ENCODE measurements around the gene SSBP2.
"Not testable (repeated sequence)": the region's sequence is repeated elsewhere in the genome, so short reads cannot be mapped to it uniquely, and the experiment has no call there.

Gene SSBP2

DNA sequence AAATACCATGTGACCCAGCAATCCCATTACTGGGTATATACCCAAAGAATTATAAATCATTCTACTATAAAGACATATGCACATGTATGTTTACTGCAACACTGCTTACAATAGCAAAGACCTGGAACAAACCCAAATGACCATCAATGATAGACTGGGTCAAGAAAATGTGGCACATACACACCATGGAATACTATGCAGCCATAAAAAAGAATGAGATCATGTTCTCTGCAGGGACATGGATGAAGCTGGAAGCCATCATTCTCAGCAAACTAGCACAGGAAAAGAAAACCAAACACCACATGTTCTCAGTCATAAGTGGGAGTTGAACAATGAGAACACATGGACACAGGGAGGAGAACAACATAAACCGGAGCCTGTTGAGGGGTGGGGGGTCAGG is 90.3 kb downstream of the SSBP2 start:
- not testable (repeated sequence) for DNase-seq (ENCODE audit: low read depth in 2 of 2)

DNA sequence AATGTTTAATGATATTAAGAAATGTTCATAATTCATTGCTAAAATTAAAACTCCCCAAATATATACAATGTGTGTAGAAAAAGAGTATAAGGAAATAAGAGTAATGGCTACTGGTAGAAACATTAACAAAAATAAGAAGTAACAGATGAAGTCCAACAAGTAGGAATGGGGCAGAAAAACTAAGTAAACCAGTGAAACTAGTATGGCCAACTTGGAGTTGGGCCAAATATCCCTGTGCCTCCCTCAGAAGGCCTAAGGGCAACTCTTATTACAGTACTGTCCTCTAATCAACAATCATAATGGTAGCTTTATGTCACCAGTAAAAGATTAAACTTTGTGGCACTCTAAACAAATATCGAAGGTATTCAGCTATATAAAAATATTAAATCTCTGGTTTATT is 93.5 kb downstream of the SSBP2 start:
- no peak for DNase-seq (ENCODE audit: low read depth in 2 of 2)

DNA sequence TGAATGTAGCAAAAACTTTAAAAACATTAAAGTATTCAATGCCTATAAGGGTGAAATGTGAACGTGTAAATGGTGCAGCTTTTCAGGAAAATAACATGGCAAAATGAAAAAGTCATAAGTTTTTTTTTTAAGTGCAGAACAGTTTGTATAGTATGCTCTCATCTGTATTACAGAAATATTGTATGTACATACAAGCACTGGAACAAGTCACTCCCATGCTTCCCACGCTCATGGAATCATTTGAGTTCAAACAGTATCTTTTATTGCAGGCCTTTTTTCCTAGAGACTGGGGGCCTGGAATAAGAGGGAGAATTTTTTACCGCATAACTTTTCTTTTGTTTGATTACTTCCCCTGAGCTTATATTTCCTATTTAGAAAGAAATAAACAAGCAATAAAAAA is 94.1 kb downstream of the SSBP2 start:
- no peak for DNase-seq (ENCODE audit: low read depth in 2 of 2)

DNA sequence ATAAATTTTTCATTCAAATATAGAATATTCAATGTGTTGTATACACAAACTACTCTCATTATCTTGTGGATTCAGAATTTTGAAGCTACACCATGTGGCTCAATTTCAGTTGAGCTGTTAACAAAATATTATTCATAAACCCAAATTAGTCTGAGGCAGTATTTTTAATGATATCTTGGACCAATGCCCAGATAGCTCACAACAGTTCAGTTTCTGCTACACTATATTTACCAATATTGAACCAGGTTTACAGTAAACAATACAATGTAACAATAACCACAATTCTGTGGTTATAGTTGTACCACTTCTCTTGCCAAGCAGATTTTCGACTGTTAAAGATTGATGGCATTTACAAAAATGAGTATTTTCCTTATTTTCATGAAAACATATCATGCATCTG is 99.9 kb downstream of the SSBP2 start:
- no peak for DNase-seq (ENCODE audit: low read depth in 2 of 2)

DNA sequence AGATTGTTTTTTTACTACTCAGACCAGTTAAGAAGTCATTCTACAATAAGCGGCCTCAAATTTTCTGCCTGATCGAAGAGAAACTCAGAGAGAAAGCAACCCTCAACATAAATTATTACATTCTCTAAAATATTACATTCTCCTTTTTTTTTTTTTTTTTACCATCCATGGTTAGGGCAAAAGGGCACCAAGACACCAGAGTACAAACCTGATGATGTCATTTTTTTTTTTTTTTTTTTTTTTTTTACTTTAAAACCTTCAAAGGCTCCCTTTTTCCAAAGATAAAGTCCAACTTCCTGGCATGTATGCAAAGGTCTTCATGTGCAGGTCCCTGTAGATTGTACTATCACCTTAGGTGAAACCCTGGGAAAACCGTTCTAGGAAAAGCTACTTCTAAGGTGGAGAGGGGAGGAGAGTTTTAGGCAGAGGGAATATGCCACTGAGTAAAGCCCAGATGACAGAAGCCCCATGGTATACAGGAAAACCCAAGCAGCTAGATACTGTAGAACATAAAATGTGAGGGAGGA is 104.4 kb downstream of the SSBP2 start:
- no peak for DNase-seq (ENCODE audit: low read depth in 2 of 2)

DNA sequence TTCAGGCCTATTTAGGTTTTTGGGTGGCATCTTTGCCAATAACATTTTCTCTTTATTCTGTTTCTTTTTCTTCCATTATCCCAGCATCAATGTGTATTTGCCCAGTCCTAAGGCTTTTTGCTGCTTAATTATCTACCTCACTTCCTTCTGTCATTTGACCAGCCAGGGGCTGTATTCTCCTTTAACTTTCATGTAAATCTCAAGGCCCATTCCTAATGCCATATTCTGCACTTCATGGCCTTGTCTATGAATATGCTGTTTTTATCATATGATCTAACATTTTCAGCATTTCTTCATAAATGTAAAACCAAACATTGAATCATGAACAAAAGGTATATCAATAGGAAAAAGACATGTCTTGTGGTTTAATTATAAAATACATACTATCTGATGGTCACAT is 108.7 kb downstream of the SSBP2 start:
- DNase-seq (ENCODE audit: low read depth in 2 of 2), result no peak

DNA sequence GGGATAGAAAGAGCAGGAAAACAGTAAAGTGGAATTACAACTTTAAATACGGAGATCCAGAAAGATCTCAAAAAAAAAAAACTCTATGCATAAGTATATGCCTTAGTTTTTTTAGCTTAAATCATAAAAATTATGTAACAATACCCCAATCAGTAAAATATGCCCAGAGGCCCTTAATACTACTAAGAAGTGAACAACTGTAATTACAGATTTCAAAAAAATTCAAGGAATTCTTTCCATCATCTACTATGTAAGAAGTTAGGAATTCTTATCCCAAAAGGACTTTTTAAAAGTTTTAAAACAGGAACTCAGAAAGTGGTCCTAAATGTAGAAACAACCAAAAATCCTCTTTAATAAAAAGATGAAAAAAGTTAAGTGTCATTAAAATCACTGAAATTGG is 111.3 kb downstream of the SSBP2 start:
- DNase-seq (ENCODE audit: low read depth in 2 of 2), result no peak

DNA sequence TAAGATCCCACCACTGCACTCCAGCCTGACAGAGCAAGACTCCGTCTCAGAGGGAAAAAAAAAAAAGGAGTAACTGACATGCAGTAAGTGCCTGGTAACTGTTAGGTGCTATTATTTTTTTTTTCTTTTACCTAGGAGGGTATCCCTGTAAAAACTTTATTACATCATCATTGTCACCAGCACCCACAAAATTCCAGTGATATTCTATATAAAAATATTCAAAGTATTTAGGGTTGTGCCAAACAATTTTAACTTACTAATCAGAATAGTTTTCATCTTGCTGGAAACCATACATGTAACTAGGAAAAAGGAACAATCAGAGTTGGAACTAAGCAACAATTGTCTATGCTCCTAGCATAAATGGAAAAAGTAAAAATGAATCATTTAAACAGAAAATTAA is 112.4 kb downstream of the SSBP2 start:
- DNase-seq (ENCODE audit: low read depth in 2 of 2), result no peak

DNA sequence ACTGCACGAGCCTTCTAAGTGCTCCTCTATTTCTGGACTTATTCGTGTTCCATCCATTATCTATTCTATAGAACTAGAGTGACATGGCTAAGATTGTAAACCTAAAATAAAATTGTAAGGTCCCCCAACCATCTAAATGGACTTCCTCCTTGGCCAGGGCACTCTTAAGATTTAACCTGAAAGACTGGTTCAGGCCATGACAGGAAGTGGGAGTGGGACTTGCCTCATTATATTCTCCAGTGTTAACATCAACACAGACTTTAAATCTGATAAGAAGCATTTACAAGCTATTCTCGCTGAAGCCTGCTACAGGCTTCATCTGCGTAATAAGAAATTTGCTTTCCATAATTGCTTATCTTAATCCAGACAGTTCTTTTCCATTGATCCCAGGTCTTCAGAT is 117.0 kb downstream of the SSBP2 start:
- no peak for DNase-seq (ENCODE audit: low read depth in 2 of 2)

DNA sequence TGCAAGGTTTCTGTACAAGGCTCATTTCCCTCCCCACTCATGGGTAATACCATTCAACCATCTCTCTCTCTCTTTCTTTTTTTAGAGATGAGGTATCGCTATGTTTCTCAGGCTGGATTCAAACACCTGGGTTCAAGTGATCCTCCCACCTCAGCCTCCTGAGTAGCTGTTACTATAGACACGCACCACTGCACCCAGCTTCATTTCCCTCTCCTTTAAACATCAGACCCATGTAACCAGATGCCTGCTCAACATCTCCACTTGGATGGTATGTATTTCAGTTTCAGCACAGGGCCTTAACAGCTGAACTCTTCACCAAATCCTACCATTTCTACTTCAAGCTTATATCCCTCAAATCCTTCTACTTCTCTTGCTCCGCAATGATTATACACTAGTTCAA is 117.4 kb downstream of the SSBP2 start:
- DNase-seq (ENCODE audit: low read depth in 2 of 2), result no peak

DNA sequence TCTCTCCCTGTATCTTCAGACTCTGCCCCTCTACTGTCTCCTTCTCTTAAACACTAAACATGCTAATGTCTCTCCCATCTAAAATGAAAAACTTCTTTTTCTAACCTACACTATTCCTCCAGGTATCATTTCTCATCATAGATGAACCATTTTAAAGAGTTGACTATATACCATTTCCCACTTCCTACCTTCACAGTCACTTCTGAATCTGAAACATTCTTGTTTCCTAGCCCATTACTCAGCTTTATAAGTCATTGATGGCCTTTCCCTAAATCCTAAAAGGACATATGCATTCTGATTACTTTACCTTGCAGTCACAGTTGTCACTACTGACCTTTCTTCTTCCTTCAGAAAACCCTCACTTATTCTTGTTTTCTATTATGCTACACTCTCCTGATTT is 118.2 kb downstream of the SSBP2 start:
- DNase-seq (ENCODE audit: low read depth in 2 of 2), result no peak

DNA sequence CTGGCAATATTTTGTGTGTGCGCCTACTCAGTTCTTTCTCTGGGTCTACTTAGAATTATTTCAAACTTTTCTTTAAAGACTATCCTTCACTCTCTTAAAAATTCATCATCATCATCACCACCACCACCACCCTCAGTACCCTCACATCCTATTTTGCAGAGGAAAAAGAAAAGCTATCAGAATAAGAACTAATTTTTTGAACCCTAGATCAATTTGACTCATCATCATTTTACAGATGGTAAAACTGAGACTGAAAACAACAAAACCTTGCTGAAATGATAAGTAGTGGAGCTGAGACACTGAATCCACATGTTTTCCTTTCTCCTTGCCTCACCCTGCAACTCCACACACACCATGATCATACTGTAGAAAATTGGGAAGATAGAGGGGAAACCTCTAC is 119.3 kb downstream of the SSBP2 start:
- no peak for DNase-seq (ENCODE audit: low read depth in 2 of 2)

DNA sequence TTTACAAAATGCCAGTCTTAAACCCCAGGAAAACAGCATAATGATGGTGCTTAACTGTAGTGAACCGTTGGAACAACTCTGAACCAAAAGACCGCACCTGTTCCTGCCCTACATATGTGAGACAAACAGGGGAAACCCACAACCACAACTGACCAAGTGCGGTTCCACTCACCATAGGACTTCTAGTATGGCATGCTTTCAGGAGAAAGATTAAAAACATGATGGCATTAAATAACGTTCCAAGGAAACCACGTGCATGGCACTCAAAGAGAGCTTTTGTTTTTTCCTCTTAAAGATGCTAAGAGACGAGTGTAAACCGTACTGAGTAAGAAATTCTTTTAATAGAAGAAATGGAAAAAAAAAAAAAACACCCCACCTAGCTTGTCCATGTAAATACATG is 119.8 kb downstream of the SSBP2 start:
- DNase-seq (ENCODE audit: low read depth in 2 of 2), result no peak

DNA sequence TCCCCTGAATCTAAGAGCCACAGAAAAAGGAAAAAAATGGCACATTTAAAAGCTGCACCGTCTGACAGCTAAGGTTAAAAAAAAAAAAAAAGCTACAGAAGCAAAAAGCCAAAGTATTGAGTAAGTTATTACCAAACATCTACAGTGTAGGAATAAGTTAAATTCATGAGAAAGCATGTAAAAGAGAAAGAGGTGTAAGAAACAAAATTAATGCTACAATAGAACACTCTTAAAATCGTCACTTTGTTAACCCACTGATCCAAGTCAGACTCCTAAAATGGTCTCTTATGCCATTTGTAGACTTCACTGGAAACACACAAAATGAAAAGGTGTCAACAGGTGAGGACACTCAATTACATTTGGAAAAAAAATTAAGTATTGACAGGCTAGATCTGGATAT is 120.2 kb downstream of the SSBP2 start:
- DNase-seq (ENCODE audit: low read depth in 2 of 2), result no peak

DNA sequence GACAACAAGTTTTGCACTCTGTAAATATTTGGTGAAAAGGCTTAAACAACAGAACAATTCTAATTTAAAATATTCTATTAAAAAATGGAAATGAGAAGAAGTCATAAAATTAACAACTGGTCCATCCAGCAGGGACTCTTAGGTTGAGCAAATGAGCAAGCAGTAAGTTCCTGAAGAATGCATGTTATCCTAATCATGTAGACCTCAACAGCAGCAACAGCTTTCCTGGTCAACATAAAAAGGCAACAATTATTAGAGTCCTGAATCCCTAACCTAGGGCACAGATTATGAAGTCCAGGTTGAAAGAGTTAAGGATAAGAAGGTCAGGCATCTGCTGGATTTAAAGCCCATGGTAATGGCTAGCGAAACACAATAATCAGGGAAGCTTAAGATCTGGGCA is 120.9 kb downstream of the SSBP2 start:
- DNase-seq (ENCODE audit: low read depth in 2 of 2), result no peak

DNA sequence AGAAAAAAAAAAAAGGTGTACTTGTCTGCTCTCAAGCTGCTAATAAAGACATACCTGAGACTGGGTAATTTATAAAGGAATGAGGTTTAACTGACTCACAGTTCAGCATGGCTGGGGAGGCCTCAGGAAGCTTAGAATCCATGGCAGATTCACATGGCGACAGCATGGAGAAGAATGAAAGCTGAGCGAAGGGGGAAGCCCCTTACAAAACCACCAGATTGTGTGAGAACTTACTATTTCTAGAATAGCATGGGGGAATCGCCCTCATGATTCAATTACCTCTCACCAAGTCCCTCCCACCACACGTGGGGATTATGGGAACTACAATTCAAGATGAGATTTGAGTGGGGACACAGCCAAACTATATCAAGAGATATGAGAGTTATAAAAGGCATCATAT is 122.8 kb downstream of the SSBP2 start:
- not testable (repeated sequence) for DNase-seq (ENCODE audit: low read depth in 2 of 2)

DNA sequence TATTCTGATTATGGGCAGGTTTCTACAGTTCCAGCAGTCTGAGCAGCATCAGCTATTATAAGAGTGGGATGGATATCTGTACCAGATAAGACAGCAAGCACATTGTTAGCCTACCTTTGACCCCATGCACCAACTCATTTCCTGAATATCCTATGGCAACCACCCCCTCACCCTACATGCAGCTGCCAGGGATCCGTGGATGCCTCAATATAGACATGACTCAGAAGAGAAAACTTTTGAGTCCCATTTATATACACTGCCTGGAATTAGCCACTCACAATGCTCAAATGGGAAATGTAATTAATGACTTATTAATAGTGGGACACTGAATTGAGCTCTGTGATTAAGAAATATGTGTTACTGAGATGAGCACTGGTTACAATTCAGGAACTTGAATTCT is 124.4 kb downstream of the SSBP2 start:
- no peak for DNase-seq (ENCODE audit: low read depth in 2 of 2)

DNA sequence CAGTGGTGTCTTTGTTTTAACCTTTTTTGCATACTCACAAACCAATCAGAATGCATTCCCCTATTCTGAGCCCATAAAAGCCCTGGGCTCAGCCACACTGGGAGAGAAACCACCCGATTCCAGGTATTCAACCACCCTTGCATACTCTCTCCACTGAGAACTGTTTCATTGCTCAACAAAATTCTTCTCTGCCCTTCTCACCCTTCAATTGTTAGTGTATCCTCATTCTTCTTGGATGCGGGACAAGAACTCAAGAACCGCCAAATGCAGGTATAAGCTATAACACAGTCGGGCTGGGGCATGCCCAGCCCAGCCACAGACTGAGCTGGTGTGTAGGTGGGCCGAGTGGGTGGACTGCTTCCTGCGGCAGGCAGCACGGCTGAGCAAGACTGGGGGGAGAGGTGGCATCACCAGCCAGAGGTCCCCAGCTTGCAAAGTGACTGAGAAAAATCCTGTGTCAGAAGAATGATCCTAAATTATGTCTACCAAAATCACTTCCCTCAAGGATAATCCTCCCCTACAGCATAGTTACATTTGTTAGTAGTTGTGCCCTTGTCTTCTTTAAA is 141.0 kb downstream of the SSBP2 start:
- no peak for DNase-seq (ENCODE audit: low read depth in 2 of 2)

DNA sequence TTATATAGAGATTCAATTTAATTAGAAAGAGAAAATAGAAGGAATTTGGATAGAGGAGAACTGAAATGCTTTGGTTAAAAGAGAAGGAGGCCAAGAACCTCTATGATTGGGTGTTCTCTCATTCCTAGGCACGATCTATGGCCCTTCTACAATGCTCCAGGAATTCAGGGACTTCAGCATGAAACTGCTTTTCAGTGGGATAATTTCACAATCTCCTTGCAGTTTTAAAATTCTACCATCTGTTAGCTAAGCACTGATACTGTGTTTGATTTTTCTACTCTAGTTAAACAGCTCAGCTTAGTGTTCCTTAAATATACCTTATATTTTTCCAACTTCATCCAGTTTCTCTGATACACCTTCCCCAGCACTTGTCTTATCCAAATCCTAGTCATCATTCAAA is 141.9 kb downstream of the SSBP2 start:
- DNase-seq (ENCODE audit: low read depth in 2 of 2), result no peak

DNA sequence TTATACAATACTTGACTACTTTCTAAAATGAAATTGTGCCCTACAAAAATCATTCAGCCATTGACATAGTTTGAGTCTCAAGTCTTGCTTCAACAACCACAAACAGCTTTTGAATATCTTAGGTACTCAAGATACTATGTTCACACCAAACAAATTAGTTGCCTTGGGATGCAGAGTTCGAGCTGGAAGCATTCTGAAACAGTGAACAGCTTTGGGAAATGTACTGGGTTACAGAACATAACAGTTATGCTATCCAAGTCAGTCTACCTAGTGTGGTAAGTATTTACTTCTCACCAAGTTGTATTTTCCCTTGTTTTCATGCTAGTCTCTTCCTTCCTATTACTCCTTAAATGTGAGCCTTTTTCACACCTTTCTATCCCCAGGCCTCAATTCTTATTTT is 143.2 kb downstream of the SSBP2 start:
- no peak for DNase-seq (ENCODE audit: low read depth in 2 of 2)

DNA sequence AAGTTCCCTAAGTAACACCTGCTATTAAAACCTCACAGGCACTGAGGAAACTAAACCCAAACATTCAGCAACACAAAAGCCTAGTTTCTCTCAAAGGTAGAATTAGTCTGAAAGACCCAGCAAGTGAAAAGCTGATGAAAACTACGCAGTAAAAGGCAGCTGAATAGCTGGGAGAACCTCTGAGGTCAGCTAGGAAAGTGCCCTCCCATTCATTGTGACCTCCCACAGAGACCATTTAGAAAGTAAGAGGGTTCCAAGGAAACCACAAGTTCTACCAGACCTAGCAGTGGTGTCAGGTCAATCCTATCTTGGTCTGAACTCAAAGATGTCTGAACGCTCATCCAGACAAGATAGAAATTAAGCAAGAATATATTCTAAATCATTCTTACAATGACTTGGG is 144.7 kb downstream of the SSBP2 start:
- DNase-seq (ENCODE audit: low read depth in 2 of 2), result no peak

DNA sequence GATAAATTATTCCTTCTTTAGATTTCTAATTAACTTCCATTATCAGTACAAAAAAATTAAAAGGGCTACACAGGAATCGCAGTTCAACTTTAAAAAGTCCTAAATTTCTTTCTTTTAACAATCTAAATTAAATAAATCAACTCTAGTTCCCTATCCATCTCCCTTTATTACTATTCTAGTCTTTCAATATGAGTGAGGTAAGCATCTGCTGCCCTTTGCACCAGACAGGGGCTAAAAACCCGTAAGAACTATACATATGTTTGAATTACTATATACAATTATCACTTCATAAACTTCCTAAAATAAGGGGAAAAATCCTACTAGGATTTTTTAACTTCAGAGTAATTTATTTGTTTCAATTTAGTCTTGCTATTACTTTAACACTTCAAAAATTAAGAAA is 145.6 kb downstream of the SSBP2 start:
- no peak for DNase-seq (ENCODE audit: low read depth in 2 of 2)

DNA sequence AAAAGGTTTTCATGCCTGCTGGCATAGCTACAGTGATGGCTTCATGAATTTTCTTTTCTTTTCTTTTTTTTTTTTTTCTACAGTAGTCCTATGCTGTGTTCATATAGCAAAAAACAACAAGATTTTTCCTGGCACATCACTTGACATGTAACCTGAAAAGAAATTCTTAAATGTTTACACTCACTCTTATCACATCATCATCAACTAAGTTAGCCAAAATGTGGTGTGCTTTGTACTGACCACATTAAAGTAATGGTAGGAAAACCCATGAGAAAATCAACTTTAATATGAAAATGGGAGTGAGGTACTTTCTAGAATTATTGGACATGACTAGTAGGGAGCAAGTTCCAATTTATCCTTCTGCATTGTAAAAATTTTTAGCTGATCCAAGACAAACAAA is 146.7 kb downstream of the SSBP2 start:
- DNase-seq (ENCODE audit: low read depth in 2 of 2), result no peak

DNA sequence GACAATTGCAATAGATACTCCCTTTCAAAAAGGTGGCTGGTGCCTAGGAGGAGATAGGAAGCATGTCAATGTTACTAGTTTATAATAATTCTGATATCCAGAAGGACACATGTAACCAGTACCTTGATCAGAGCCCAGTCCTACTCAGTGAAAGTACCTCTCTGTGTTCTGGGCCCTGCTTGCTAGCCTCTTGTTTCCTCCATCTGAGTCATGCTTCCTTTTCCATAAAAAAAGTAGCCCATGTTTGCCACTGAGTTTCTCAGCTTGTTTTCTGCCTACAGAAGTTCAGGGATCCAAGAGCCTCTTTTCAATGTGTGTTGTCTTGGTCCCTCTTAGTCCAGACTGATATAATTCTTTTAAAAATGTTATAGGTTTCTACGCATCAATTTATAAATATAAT is 149.0 kb downstream of the SSBP2 start:
- DNase-seq (ENCODE audit: low read depth in 2 of 2), result no peak

DNA sequence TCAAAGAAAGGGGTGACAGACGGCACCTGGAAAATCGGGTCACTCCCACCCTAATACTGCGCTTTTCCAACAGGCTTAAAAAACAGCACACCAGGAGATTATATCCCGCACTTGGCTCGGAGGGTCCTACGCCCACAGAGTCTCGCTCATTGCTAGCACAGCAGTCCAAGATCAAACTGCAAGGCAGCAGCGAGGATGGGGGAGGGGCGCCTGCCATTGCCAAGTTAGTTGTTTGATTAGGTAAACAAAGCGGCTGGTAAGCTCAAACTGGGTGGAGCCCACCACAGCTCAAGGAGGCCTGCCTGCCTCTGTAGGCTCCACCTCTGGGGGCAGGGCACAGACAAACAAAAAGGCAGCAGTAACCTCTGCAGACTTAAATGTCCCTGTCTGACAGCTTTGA is 158.8 kb downstream of the SSBP2 start:
- DNase-seq (ENCODE audit: low read depth in 2 of 2), result not testable (repeated sequence)

Measured in stimulated activated CD4-positive, alpha-beta T cell treated with anti-CD3 and anti-CD28 coated beads, Interleukin-1b, Interleukin-23, amount 100 ng/mL, for 1 hour (primary cell).